Trophoblast cell (in vitro differentiated cells and primary cell): ENCODE data around the gene UBE2E1.
A peak's percentile ranks its signal among the peaks of the same experiment; 100 is the strongest.
"Not testable (repeated sequence)": the region's sequence is repeated elsewhere in the genome, so short reads cannot be mapped to it uniquely, and the experiment has no call there.

Source experiments
- DNase-seq, 2 donors: peaks; one replicate each; pipeline ENCODE4 v3.0.0-alpha.2; 2016
- H2AFZ ChIP-seq: 2 replicates; pipeline ENCODE4 v1.6.1; 2013; ENCODE audit warnings: low read length, moderate library complexity, mild to moderate bottlenecking; ENCODE audit not compliant: insufficient read depth, poor library complexity
- H2AK5ac ChIP-seq: 2 replicates; pipeline ENCODE4 v1.6.1; 2013; ENCODE audit warnings: mild to moderate bottlenecking, low read length
- H2BK120ac ChIP-seq: 2 replicates; pipeline ENCODE4 v1.6.1; 2013; ENCODE audit warnings: low read length, mild to moderate bottlenecking, moderate library complexity; ENCODE audit not compliant: insufficient read depth, poor library complexity
- H2BK12ac ChIP-seq: 2 replicates; pipeline ENCODE4 v1.6.1; 2013; ENCODE audit warnings: mild to moderate bottlenecking, low read length, moderate library complexity
- H2BK5ac ChIP-seq: 2 replicates; pipeline ENCODE4 v1.6.1; 2013; ENCODE audit warnings: low read length, low read depth, moderate library complexity, mild to moderate bottlenecking; ENCODE audit not compliant: poor library complexity
- H3K14ac ChIP-seq: 2 replicates; pipeline ENCODE4 v1.6.1; 2013; ENCODE audit warnings: mild to moderate bottlenecking, low read length
- H3K18ac ChIP-seq: 2 replicates; pipeline ENCODE4 v1.6.1; 2013; ENCODE audit warnings: mild to moderate bottlenecking, low read length
- H3K23ac ChIP-seq: 2 replicates; pipeline ENCODE4 v1.6.1; 2013; ENCODE audit warnings: low read length
- H3K27ac ChIP-seq: 2 replicates; pipeline ENCODE4 v1.5.1; 2013; ENCODE audit warnings: low read depth, mild to moderate bottlenecking, inconsistent platforms, low read length, moderate library complexity
- H3K27me3 ChIP-seq: 2 replicates; pipeline ENCODE4 v1.6.1; 2013; ENCODE audit warnings: inconsistent platforms, mild to moderate bottlenecking, low read length, moderate library complexity; ENCODE audit not compliant: insufficient read depth
- H3K36me3 ChIP-seq, 2 experiments: 1 replicate in 1 of 2; 2 replicates in 1 of 2; pipeline ENCODE4 v1.6.1; 2013; ENCODE audit warnings: low read length in 2 of 2, mild to moderate bottlenecking in 2 of 2, moderate library complexity in 1 of 2; ENCODE audit not compliant: insufficient read depth in 2 of 2, control insufficient read depth in 1 of 2
- H3K4ac ChIP-seq: 2 replicates; pipeline ENCODE4 v1.6.1; 2013; ENCODE audit warnings: low read depth, mild to moderate bottlenecking, low read length, moderate library complexity
- H3K4me1 ChIP-seq, 2 experiments: 1 replicate in 1 of 2; 2 replicates in 1 of 2; pipeline ENCODE4 v1.6.1; 2013; ENCODE audit warnings: low read length in 2 of 2, mild to moderate bottlenecking in 2 of 2, moderate library complexity in 1 of 2; ENCODE audit not compliant: insufficient read depth in 2 of 2, control insufficient read depth in 1 of 2
- H3K4me2 ChIP-seq: 2 replicates; pipeline ENCODE4 v1.6.1; 2013; ENCODE audit warnings: inconsistent platforms, mild to moderate bottlenecking, low read length, moderate library complexity
- H3K4me3 ChIP-seq: 2 replicates; pipeline ENCODE4 v1.5.1; 2013; ENCODE audit warnings: mild to moderate bottlenecking, low read depth, low read length, inconsistent platforms
- H3K79me1 ChIP-seq: one replicate; pipeline ENCODE4 v1.6.1; 2013; ENCODE audit warnings: low read length
- H3K79me2 ChIP-seq: 2 replicates; pipeline ENCODE4 v1.6.1; 2013; ENCODE audit warnings: low read length, mild to moderate bottlenecking; ENCODE audit not compliant: control insufficient read depth, insufficient read depth, poor library complexity
- H3K9ac ChIP-seq: 2 replicates; pipeline ENCODE4 v1.6.1; 2013; ENCODE audit warnings: mild to moderate bottlenecking, low read length
- H3K9me3 ChIP-seq: 2 replicates; pipeline ENCODE4 v1.6.1; 2013; ENCODE audit warnings: low read depth, mild to moderate bottlenecking, control low read depth, inconsistent platforms, low read length; ENCODE audit not compliant: insufficient read depth
- H4K12ac ChIP-seq: 2 replicates; pipeline ENCODE4 v1.6.1; 2013; ENCODE audit warnings: low read depth, mild to moderate bottlenecking, low read length, moderate library complexity
- H4K8ac ChIP-seq: 2 replicates; pipeline ENCODE4 v1.6.1; 2013; ENCODE audit warnings: low read depth, mild to moderate bottlenecking, low read length, moderate library complexity
- H4K91ac ChIP-seq: one replicate; pipeline ENCODE4 v1.6.1; 2013; ENCODE audit warnings: low read depth, mild to moderate bottlenecking, low read length, moderate library complexity
- WGBS: extraction: QIAGEN DNeasy Blood & Tissue Kit; methylation state at CpG from one replicate; pipeline ENCODE4 v1.1.7; 2013; ENCODE audit warnings: missing lambda C conversion rate; ENCODE audit not compliant: insufficient read length, insufficient coverage; ENCODE audit errors: extremely low coverage; 5-methylcytosine and 5-hydroxymethylcytosine counted together

Gene UBE2E1

DNA sequence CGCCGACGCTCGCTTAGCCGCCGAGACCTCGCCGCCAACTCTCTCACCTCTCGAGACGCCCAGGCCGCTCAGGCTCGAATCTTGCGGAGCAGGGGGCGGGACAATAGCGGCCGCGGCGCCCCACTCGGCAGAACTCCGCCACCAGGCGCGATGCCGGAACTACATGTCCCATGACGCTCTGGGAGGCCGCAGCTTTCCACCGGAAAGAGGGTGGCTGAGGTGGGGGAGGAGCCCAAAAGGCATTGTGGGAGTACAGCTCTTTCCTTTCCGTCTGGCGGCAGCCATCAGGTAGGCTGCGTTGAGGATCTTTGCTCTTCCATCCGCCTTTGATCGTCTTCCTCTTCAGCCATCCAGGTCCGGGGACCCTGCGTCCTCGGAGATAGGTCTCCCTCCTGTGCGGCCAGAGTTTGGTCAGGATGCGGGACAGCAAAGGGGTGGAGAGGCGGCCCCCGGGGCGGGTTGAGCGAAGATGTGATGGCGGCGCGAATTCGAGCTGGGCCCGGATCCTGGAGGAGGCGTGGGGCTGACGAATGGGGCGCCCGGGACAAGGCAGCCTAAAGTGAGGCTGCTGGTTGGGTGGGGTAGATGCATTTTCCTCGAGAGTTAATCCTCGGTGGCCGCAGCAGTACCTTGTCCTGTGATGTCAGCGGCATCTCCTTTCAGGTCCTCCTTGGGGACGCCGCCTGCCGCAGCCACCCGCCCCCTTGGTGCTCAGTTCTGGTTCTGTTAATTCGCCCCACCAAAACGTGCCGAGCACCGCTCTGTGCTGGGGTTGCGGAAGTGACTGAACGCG is 111.3 kb downstream of the UBE2E1 start, which contains the start of the genes NKIRAS1 and RPL15:
Gene NKIRAS1, minus strand, starts transcription at position 105 of the 793 bp plus-strand sequence. CDS start 6,086 bp downstream, outside the sequence.
Gene RPL15, plus strand, starts transcription at position 247 of the 793 bp plus-strand sequence. CDS start 728 bp downstream, outside the sequence.
- H3K4me2 ChIP-seq = peak within 1 kb of the TSS; percentile 84
- peak within 1 kb of the TSS; percentile 34 for H2BK5ac ChIP-seq
- no peak within 1 kb of the TSS for H2BK12ac ChIP-seq
- H3K14ac ChIP-seq = peak within 1 kb of the TSS; percentile 93
- H3K79me2 ChIP-seq = peaks cover 17% of the 10 kb centered on the region
- no CpG with 5 or more reads among the region's 64 CpGs for WGBS
- peak within 1 kb of the TSS; percentile 97 for H3K4ac ChIP-seq
- peak within 1 kb of the TSS; percentile 84 for H4K8ac ChIP-seq
- peaks cover 14% of the 10 kb centered on the region for H3K79me1 ChIP-seq
- peaks cover 0 to 6% of the 10 kb centered on the region in 2 experiments for H3K4me1 ChIP-seq
- H3K18ac ChIP-seq = peak within 1 kb of the TSS; percentile 70
- H2AK5ac ChIP-seq = peak within 1 kb of the TSS; percentile 55
- peak within 1 kb of the TSS; percentile 31 for H3K27ac ChIP-seq
- H3K9ac ChIP-seq = peak within 1 kb of the TSS; percentile 98
- peaks cover 2% of the 10 kb centered on the region for H3K27me3 ChIP-seq
- peak within 1 kb of the TSS; percentile 9 for H2BK120ac ChIP-seq
- H3K4me3 ChIP-seq = peak within 1 kb of the TSS; percentile 97
- H4K91ac ChIP-seq = peak within 1 kb of the TSS; percentile 65
- peaks cover 4 to 17% of the 10 kb centered on the region in 2 experiments for H3K36me3 ChIP-seq
- peak within 1 kb of the TSS; percentile 48 for H2AFZ ChIP-seq
- H3K23ac ChIP-seq = no peak within 1 kb of the TSS
- DNase-seq = peak; percentile 97
- H4K12ac ChIP-seq = peak within 1 kb of the TSS; percentile 48
- no peaks in the 10 kb centered on the region for H3K9me3 ChIP-seq

DNA sequence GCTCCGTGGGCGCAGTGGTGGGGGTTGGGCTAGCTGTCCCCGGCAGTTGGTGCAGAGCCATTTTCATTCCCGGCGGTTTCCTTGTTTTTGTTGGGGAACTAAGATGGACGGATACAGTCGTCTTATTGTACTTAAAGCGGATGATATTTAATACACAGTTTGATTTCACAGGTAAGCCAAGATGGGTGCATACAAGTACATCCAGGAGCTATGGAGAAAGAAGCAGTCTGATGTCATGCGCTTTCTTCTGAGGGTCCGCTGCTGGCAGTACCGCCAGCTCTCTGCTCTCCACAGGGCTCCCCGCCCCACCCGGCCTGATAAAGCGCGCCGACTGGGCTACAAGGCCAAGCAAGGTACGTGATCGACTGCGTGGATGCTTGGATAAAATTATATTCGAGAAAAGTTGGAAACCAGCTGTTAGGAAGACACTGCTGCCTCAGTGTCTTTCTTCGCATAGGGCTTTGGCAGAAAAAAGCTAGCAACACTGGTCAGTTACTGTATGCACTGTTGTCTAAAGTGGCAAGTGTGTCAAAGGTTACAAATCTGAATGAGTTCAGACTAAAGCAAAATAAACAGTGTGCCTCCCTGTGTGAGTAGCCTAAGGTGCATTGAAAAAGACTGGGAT is 112.0 kb downstream of the UBE2E1 start:
- not testable (repeated sequence) for DNase-seq, H3K9me3 ChIP-seq

DNA sequence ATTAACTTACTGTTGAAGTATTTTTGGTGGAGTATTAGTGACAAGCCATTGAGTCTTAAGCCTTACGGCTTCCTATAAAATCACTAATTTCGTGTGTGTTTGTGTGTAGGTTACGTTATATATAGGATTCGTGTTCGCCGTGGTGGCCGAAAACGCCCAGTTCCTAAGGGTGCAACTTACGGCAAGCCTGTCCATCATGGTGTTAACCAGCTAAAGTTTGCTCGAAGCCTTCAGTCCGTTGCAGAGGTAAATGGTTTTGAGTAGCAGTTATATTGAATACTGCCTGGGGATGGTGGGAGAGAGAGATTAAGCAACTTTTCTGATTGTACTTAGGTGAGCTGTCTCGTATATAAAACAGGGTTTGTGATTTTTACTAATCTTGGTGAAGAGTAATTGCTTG is 112.6 kb downstream of the UBE2E1 start:
- H3K4me3 ChIP-seq = peak overlapping the region; percentile 61
- not testable (repeated sequence) for H3K18ac ChIP-seq, H3K14ac ChIP-seq, H3K4me1 ChIP-seq, H3K4ac ChIP-seq, H3K27me3 ChIP-seq, DNase-seq, H3K9ac ChIP-seq, H2BK120ac ChIP-seq, H2BK12ac ChIP-seq, H4K8ac ChIP-seq, H3K27ac ChIP-seq, H3K23ac ChIP-seq, H2AFZ ChIP-seq, H4K12ac ChIP-seq, H2BK5ac ChIP-seq, H4K91ac ChIP-seq, H3K9me3 ChIP-seq, H2AK5ac ChIP-seq
- peaks cover 5 to 17% of the 10 kb centered on the region in 2 experiments for H3K36me3 ChIP-seq
- WGBS = no CpG with 5 or more reads among the region's 12 CpGs
- peaks cover 17% of the 10 kb centered on the region for H3K79me2 ChIP-seq
- peak overlapping the region; percentile 84 for H3K4me2 ChIP-seq
- H3K79me1 ChIP-seq = peaks cover 14% of the 10 kb centered on the region

More for the DNA sequence above, 112.0 kb downstream of the UBE2E1 start:
- H4K8ac ChIP-seq = peak overlapping the region; percentile 84
- H3K9ac ChIP-seq = peak overlapping the region; percentile 98
- H3K14ac ChIP-seq = peak overlapping the region; percentile 93
- H2AK5ac ChIP-seq = peak overlapping the region; percentile 55
- H3K18ac ChIP-seq = peak overlapping the region; percentile 70
- peak overlapping the region; percentile 25 for H3K27ac ChIP-seq
- H2BK120ac ChIP-seq = peak overlapping the region; percentile 9
- no CpG with 5 or more reads among the region's 21 CpGs for WGBS
- peak overlapping the region; percentile 48 for H4K12ac ChIP-seq
- H3K79me2 ChIP-seq = peaks cover 17% of the 10 kb centered on the region
- H4K91ac ChIP-seq = peak overlapping the region; percentile 65
- peak overlapping the region; percentile 84 for H3K4me2 ChIP-seq
- not testable (repeated sequence) for H3K23ac ChIP-seq, H3K4me1 ChIP-seq, H3K27me3 ChIP-seq, H2BK12ac ChIP-seq
- H3K36me3 ChIP-seq = peaks cover 4 to 17% of the 10 kb centered on the region in 2 experiments
- peak overlapping the region; percentile 97 for H3K4me3 ChIP-seq
- H3K4ac ChIP-seq = peak overlapping the region; percentile 97
- H3K79me1 ChIP-seq = peaks cover 14% of the 10 kb centered on the region
- H2AFZ ChIP-seq = peak overlapping the region; percentile 13
- H2BK5ac ChIP-seq = peak overlapping the region; percentile 34

DNA sequence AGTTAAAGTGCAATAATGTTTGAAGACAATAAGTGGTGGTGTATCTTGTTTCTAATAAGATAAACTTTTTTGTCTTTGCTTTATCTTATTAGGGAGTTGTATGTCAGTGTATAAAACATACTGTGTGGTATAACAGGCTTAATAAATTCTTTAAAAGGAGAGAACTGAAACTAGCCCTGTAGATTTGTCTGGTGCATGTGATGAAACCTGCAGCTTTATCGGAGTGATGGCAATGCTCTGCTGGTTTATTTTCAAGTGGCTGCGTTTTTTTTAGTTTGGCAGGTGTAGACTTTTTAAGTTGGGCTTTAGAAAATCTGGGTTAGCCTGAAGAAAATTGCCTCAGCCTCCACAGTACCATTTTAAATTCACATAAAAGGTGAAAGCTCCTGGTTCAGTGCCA is 113.9 kb downstream of the UBE2E1 start:
- H3K23ac ChIP-seq = no peak overlapping the region
- H3K79me2 ChIP-seq = peaks cover 17% of the 10 kb centered on the region
- H3K4me2 ChIP-seq = no peak overlapping the region
- no peak overlapping the region for H3K4ac ChIP-seq
- peaks cover 14% of the 10 kb centered on the region for H3K79me1 ChIP-seq
- H3K9ac ChIP-seq = no peak overlapping the region
- no peak overlapping the region for H3K18ac ChIP-seq
- peaks cover 2% of the 10 kb centered on the region for H3K27me3 ChIP-seq
- no peak overlapping the region for H2BK120ac ChIP-seq
- H3K36me3 ChIP-seq = peaks cover 5 to 17% of the 10 kb centered on the region in 2 experiments
- no CpG with 5 or more reads among the region's 2 CpGs for WGBS
- H2BK5ac ChIP-seq = no peak overlapping the region
- H4K91ac ChIP-seq = no peak overlapping the region
- DNase-seq = no peak
- no peak overlapping the region for H2AFZ ChIP-seq
- no peak overlapping the region for H4K8ac ChIP-seq
- no peak overlapping the region for H3K27ac ChIP-seq
- no peak overlapping the region for H2AK5ac ChIP-seq
- H4K12ac ChIP-seq = no peak overlapping the region
- H3K9me3 ChIP-seq = no peaks in the 10 kb centered on the region
- H3K4me1 ChIP-seq = peaks cover 0 to 6% of the 10 kb centered on the region in 2 experiments
- no peak overlapping the region for H3K14ac ChIP-seq
- H2BK12ac ChIP-seq = no peak overlapping the region
- no peak overlapping the region for H3K4me3 ChIP-seq
